AG10803 (cell line): ENCODE measurements around the gene MGMT.

Experiments
- DNase-seq: peaks from one replicate; pipeline ENCODE4 v3.0.0; 2010; ENCODE audit warnings: low read depth
- H3K4me3 ChIP-seq: 2 replicates; pipeline ENCODE4 v1.5.1; 2011; ENCODE audit warnings: mild to moderate bottlenecking, low read length, control low read depth
- TF ChIP-seq, protein P1 (sequence below): conservative IDR thresholded peaks from 2 replicates; pipeline ENCODE4 v1.5.1; 2011; ENCODE audit warnings: mild to moderate bottlenecking, low read length, control low read depth, inconsistent platforms

MGMT gene

DNA sequence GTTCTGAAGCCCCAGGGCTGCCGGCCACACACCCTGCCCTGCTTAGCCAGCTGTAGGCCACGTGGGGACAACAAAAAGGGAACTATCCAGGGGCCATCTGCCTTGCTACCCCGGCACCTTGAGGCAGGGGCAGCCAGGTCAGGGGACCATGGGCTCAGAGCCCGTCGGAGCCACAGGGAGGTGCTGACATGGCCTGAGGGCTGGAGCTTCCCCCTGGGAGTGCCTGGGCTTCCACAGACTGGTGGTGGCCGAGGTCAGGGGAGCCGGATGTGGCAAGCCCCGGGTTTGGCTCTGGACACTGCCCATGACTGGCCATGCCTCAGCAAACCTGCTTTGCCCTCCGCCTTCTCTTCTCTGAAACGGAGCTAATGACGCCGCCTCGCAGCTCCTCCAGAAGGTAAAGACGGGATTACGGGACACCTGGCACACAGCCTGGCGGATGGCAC is 318.5 kb downstream of the MGMT start:
- DNase-seq: no peak
- TF ChIP-seq, protein P1, sequence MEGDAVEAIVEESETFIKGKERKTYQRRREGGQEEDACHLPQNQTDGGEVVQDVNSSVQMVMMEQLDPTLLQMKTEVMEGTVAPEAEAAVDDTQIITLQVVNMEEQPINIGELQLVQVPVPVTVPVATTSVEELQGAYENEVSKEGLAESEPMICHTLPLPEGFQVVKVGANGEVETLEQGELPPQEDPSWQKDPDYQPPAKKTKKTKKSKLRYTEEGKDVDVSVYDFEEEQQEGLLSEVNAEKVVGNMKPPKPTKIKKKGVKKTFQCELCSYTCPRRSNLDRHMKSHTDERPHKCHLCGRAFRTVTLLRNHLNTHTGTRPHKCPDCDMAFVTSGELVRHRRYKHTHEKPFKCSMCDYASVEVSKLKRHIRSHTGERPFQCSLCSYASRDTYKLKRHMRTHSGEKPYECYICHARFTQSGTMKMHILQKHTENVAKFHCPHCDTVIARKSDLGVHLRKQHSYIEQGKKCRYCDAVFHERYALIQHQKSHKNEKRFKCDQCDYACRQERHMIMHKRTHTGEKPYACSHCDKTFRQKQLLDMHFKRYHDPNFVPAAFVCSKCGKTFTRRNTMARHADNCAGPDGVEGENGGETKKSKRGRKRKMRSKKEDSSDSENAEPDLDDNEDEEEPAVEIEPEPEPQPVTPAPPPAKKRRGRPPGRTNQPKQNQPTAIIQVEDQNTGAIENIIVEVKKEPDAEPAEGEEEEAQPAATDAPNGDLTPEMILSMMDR: no peak
- H3K4me3 ChIP-seq: no peak overlapping the region

DNA sequence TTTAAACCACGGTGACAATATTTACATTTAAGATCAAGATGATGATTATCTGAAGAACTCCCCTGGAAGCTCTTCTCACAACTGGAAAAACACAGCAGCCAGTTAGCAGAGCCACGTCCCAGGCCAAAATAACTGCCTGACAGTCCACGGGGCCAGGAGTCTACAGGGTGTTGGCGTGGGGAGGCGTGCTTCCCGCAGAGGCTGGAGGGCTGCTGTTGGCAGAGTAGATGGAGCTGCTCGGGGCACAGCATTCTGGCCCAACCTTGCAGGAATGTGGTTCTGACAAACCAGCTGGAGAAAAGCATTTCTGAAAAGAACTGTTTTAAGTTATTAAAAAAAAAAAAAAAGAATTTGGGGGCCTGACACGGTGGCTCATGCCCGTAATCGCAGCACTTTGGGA is 319.2 kb downstream of the MGMT start:
- TF ChIP-seq, protein P1: no peak
- no peak overlapping the region for H3K4me3 ChIP-seq
- no peak for DNase-seq

DNA sequence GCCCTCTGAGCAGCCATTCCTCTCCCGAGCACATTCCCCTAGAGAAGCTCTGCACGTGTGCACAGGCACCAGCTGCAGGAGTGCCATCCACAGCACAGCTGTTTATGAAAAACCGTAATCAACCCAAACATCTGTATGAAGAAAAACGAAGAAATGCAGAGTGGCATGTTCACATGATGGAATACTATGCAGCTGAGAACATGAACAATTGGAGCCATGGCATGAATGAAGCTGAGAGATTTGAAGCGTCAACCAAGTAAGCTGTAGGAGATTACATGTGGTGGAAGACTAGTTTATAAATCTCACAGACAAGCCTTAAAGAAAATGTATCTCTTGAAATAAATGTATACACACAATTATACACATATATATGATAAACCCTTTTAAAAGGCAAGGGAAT is 320.5 kb downstream of the MGMT start:
- TF ChIP-seq, protein P1: no peak
- DNase-seq: no peak
- no peak overlapping the region for H3K4me3 ChIP-seq

DNA sequence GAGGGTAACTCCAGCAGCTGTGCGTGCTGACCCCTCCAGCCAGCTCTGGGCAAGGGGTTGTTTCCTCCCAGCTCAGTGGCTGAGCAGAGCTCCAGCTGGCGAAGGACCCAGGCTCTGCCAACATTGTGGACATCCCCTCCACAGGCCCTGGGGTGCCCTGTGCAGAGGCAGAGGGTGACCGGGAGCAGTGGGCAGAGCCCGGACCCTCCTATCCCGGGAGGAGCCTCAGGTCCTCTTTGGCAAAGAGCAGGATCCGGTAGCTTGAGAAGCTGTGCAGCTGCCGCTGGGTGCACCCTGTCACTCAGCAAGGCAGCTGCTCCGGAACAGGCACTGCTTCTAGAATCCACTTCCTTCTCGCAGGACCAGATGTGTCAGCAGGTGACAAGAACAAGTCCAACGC is 321.2 kb downstream of the MGMT start:
- TF ChIP-seq, protein P1: no peak
- DNase-seq: no peak
- no peak overlapping the region for H3K4me3 ChIP-seq

DNA sequence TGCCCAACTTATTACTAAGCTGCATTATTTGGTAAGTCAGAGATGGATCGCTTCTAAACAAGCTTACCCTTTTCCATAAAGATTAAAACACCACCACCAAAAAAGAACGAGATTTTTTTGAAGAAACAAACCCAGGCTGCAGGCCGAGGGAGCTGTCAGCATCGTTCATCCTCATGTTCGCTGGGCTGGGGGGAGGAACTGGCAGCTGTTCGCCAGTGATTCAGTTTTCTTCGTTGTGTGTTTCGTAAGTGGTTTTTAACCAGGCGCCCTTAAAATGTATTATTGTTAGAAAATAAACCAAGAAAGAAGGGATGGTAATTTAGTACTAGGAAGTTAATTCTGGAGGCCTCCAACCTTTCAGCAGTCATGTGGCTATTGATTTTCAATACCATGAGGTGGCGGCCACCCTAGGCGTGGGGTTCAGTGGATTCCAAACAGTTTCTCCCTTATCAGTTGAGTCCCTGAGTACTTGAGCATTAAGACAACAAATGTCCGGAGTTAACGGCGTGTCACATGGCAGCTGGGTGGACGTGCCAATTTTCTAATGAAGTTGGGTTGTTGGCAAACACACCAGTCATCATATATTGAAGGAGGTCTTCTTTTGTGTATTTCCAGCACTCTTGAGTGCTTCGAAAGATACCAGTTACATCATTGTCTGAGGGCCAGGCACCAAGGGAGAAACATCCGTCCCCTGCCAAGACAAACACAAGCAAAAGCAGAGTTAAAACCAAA is 323.8 kb downstream of the MGMT start:
- TF ChIP-seq, protein P1: no peak
- DNase-seq: no peak

GRCh38 chr10:129792141-129792540 is 325.1 kb downstream of the MGMT start:
- H3K4me3 ChIP-seq: no peak overlapping the region
- TF ChIP-seq, protein P1: no peak
- DNase-seq: peak; percentile 8

More for the DNA sequence above, 323.8 kb downstream of the MGMT start:
- H3K4me3 ChIP-seq: no peak overlapping the region

DNA sequence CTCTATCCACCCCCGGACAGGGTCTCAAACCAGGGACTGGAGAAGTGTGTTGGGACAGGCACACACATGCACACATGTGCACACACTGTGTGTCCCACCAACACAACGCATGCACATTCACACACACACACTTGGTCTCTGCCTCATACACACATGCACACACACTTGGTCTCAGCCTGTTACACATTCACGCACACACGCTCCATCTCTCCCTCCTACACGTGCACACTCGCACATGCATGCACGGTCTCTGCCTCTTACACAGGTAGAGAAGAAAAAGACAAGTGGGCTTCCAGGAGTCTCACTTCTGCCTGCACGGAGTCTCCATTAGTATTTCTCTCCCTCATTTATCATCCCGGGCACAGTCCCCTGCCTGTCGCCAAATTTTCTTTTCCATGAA is 325.8 kb downstream of the MGMT start:
- H3K4me3 ChIP-seq: no peak overlapping the region
- TF ChIP-seq, protein P1: no peak
- no peak for DNase-seq
